ENCODE data around the gene TAF3.

Gene TAF3

GRCh38 chr10:7915923-7916536, 97.7 kb downstream of the TAF3 start:
- Histone ChIP-seq H3K27ac (no peak overlapping the region), H3K27me3 (no peaks in the 10 kb centered on the region)
- no peak for TF ChIP-seq CTCF (IDR thresholded peaks at IDR 0.05)

GRCh38 chr10:7917736-7918135, 99.4 kb downstream of the TAF3 start:
- Histone ChIP-seq H3K27me3 (no peaks in the 10 kb centered on the region), H3K27ac (no peak overlapping the region), H3K36me3 (no peaks in the 10 kb centered on the region), H3K9me3 (no peaks in the 10 kb centered on the region), H3K4me1 (ENCODE audit: control insufficient read depth in 1 of 2, insufficient read depth in 1 of 2, low read depth in 1 of 2, low read length in 1 of 2) (no peaks in the 10 kb centered on the region), H3K4me3 (ENCODE audit: low read depth in 1 of 2, low read length in 1 of 2) (no peak overlapping the region)
- TF ChIP-seq CTCF (IDR thresholded peaks at IDR 0.05): no peak

More at GRCh38 chr10:7915923-7916536, 97.7 kb downstream of the TAF3 start:
- H3K36me3 ChIP-seq: no peaks in the 10 kb centered on the region
- H3K9me3 ChIP-seq: no peaks in the 10 kb centered on the region
- no peaks in the 10 kb centered on the region for H3K4me1 ChIP-seq (ENCODE audit: control insufficient read depth in 1 of 2, insufficient read depth in 1 of 2, low read depth in 1 of 2, low read length in 1 of 2)
- H3K4me3 ChIP-seq (ENCODE audit: low read depth in 1 of 2, low read length in 1 of 2): no peak overlapping the region

- Histone ChIP-seq H3K27me3 (no peaks in the 10 kb centered on the region), H3K36me3 (no peaks in the 10 kb centered on the region), H3K27ac (no peak overlapping the region), H3K4me3 (ENCODE audit: low read depth in 1 of 2, low read length in 1 of 2) (no peak overlapping the region), H3K9me3 (no peaks in the 10 kb centered on the region), H3K4me1 (ENCODE audit: control insufficient read depth in 1 of 2, insufficient read depth in 1 of 2, low read depth in 1 of 2, low read length in 1 of 2) (no peaks in the 10 kb centered on the region)
- TF ChIP-seq CTCF (IDR thresholded peaks at IDR 0.05): no peak
These were observed 104.4 kb downstream of the TAF3 start for GRCh38 chr10:7922707-7923106.

GRCh38 chr10:7928536-7928935, 110.2 kb downstream of the TAF3 start:
- no peak for TF ChIP-seq CTCF (IDR thresholded peaks at IDR 0.05)
- Histone ChIP-seq H3K27me3 (no peaks in the 10 kb centered on the region), H3K9me3 (no peaks in the 10 kb centered on the region), H3K4me1 (ENCODE audit: control insufficient read depth in 1 of 2, insufficient read depth in 1 of 2, low read depth in 1 of 2, low read length in 1 of 2) (no peaks in the 10 kb centered on the region), H3K4me3 (ENCODE audit: low read depth in 1 of 2, low read length in 1 of 2) (no peak overlapping the region), H3K27ac (no peak overlapping the region), H3K36me3 (no peaks in the 10 kb centered on the region)

- H3K9me3 ChIP-seq: no peaks in the 10 kb centered on the region
- no peaks in the 10 kb centered on the region for H3K4me1 ChIP-seq (ENCODE audit: control insufficient read depth in 1 of 2, insufficient read depth in 1 of 2, low read depth in 1 of 2, low read length in 1 of 2)
- TF ChIP-seq CTCF (IDR thresholded peaks at IDR 0.05): no peak
- no peak overlapping the region for H3K4me3 ChIP-seq (ENCODE audit: low read depth in 1 of 2, low read length in 1 of 2)
- no peaks in the 10 kb centered on the region for H3K36me3 ChIP-seq
- H3K27me3 ChIP-seq: no peaks in the 10 kb centered on the region
- no peak overlapping the region for H3K27ac ChIP-seq
These were observed 114.2 kb downstream of the TAF3 start for GRCh38 chr10:7932301-7933036.
